Measurements from ENCODE around the gene INPP5K.
"Not testable (repeated sequence)": the region's sequence is repeated elsewhere in the genome, so short reads cannot be mapped to it uniquely, and the experiment has no call there.

INPP5K gene

GRCh38 chr17:1516388-1517161, at the start of gene INPP5K:
INPP5K (minus strand) TSS chr17:1516612; CDS start chr17:1516499, 113 bp downstream.
- Mint-ChIP-seq H3K36me3 (ENCODE audit: low read depth) (peaks cover 15% of the 10 kb centered on the region), H3K9me3 (no peaks in the 10 kb centered on the region), H3K27ac (peak within 1 kb of the TSS; percentile 77)

GRCh38 chr17:1565877-1566276, 49.5 kb upstream of the INPP5K start:
- no peak overlapping the region for H3K4me3 Mint-ChIP-seq
- no peaks in the 10 kb centered on the region for H3K9me3 Mint-ChIP-seq
- H3K27me3 Mint-ChIP-seq = no peaks in the 10 kb centered on the region
- peaks cover 37% of the 10 kb centered on the region for H3K4me1 Mint-ChIP-seq (ENCODE audit: low read depth)
- no peaks in the 10 kb centered on the region for H3K36me3 Mint-ChIP-seq (ENCODE audit: low read depth)
- no peak overlapping the region for H3K27ac Mint-ChIP-seq

More at GRCh38 chr17:1516388-1517161, at the start of gene INPP5K:
- peak within 1 kb of the TSS; percentile 88 for H3K4me3 Mint-ChIP-seq
- no peaks in the 10 kb centered on the region for H3K27me3 Mint-ChIP-seq
- peaks cover 28% of the 10 kb centered on the region for H3K4me1 Mint-ChIP-seq (ENCODE audit: low read depth)

GRCh38 chr17:1563786-1564613, 47.6 kb upstream of the INPP5K start:
- Mint-ChIP-seq H3K9me3 (no peaks in the 10 kb centered on the region), H3K4me3 (peak overlapping the region; percentile 70), H3K4me1 (ENCODE audit: low read depth) (peaks cover 46% of the 10 kb centered on the region), H3K27ac (peak overlapping the region; percentile 63), H3K36me3 (ENCODE audit: low read depth) (no peaks in the 10 kb centered on the region), H3K27me3 (no peaks in the 10 kb centered on the region)

- H3K4me1 Mint-ChIP-seq (ENCODE audit: low read depth) = peaks cover 46% of the 10 kb centered on the region
- not testable (repeated sequence) for H3K9me3 Mint-ChIP-seq; H3K27me3 Mint-ChIP-seq; H3K36me3 Mint-ChIP-seq (ENCODE audit: low read depth)
- H3K27ac Mint-ChIP-seq = peak overlapping the region; percentile 63
- H3K4me3 Mint-ChIP-seq = peak overlapping the region; percentile 70
These were observed 47.0 kb upstream of the INPP5K start for GRCh38 chr17:1563471-1563785.

- peaks cover 2% of the 10 kb centered on the region for H3K36me3 Mint-ChIP-seq (ENCODE audit: low read depth)
- no peak overlapping the region for H3K27ac Mint-ChIP-seq
- no peaks in the 10 kb centered on the region for H3K27me3 Mint-ChIP-seq
- H3K9me3 Mint-ChIP-seq = no peaks in the 10 kb centered on the region
- peaks cover 37% of the 10 kb centered on the region for H3K4me1 Mint-ChIP-seq (ENCODE audit: low read depth)
- H3K4me3 Mint-ChIP-seq = peak overlapping the region; percentile 85
These were observed 45.8 kb upstream of the INPP5K start for GRCh38 chr17:1562176-1562643.

GRCh38 chr17:1561420-1562175, 45.2 kb upstream of the INPP5K start:
- H3K27ac Mint-ChIP-seq = peak overlapping the region; percentile 38
- H3K4me3 Mint-ChIP-seq = peak overlapping the region; percentile 85
- peaks cover 5% of the 10 kb centered on the region for H3K36me3 Mint-ChIP-seq (ENCODE audit: low read depth)
- peaks cover 34% of the 10 kb centered on the region for H3K4me1 Mint-ChIP-seq (ENCODE audit: low read depth)
- no peaks in the 10 kb centered on the region for H3K27me3 Mint-ChIP-seq
- H3K9me3 Mint-ChIP-seq = no peaks in the 10 kb centered on the region

- Mint-ChIP-seq H3K4me3 (peak overlapping the region; percentile 85), H3K9me3 (no peaks in the 10 kb centered on the region), H3K36me3 (ENCODE audit: low read depth) (peaks cover 5% of the 10 kb centered on the region), H3K27ac (peak overlapping the region; percentile 38), H3K4me1 (ENCODE audit: low read depth) (peaks cover 32% of the 10 kb centered on the region), H3K27me3 (no peaks in the 10 kb centered on the region)
These were observed 44.5 kb upstream of the INPP5K start for GRCh38 chr17:1560858-1561355.

GRCh38 chr17:1560101-1560857, 43.9 kb upstream of the INPP5K start:
- Mint-ChIP-seq H3K4me3 (no peak overlapping the region), H3K27ac (no peak overlapping the region), H3K4me1 (ENCODE audit: low read depth) (peaks cover 31% of the 10 kb centered on the region)

GRCh38 chr17:1559047-1560043, 42.9 kb upstream of the INPP5K start:
- no peaks in the 10 kb centered on the region for H3K27me3 Mint-ChIP-seq
- H3K4me1 Mint-ChIP-seq (ENCODE audit: low read depth) = peaks cover 31% of the 10 kb centered on the region
- H3K4me3 Mint-ChIP-seq = no peak overlapping the region
- no peaks in the 10 kb centered on the region for H3K9me3 Mint-ChIP-seq
- H3K27ac Mint-ChIP-seq = no peak overlapping the region
- H3K36me3 Mint-ChIP-seq (ENCODE audit: low read depth) = peaks cover 5% of the 10 kb centered on the region

More at GRCh38 chr17:1560101-1560857, 43.9 kb upstream of the INPP5K start:
- Mint-ChIP-seq H3K27me3 (no peaks in the 10 kb centered on the region), H3K9me3 (no peaks in the 10 kb centered on the region), H3K36me3 (ENCODE audit: low read depth) (peaks cover 5% of the 10 kb centered on the region)

- Mint-ChIP-seq H3K27ac (no peak overlapping the region), H3K36me3 (ENCODE audit: low read depth) (peaks cover 13% of the 10 kb centered on the region), H3K4me3 (no peak overlapping the region)
These were observed 42.0 kb upstream of the INPP5K start for GRCh38 chr17:1558401-1558800.

GRCh38 chr17:1557355-1558095, 41.1 kb upstream of the INPP5K start:
- Mint-ChIP-seq H3K9me3 (no peaks in the 10 kb centered on the region), H3K27ac (no peak overlapping the region), H3K36me3 (ENCODE audit: low read depth) (peaks cover 18% of the 10 kb centered on the region), H3K4me3 (no peak overlapping the region), H3K27me3 (no peaks in the 10 kb centered on the region), H3K4me1 (ENCODE audit: low read depth) (peaks cover 25% of the 10 kb centered on the region)

More at GRCh38 chr17:1558401-1558800, 42.0 kb upstream of the INPP5K start:
- peaks cover 25% of the 10 kb centered on the region for H3K4me1 Mint-ChIP-seq (ENCODE audit: low read depth)
- H3K27me3 Mint-ChIP-seq = no peaks in the 10 kb centered on the region
- H3K9me3 Mint-ChIP-seq = no peaks in the 10 kb centered on the region

GRCh38 chr17:1555651-1556471, 39.4 kb upstream of the INPP5K start:
- Mint-ChIP-seq H3K27ac (peak overlapping the region; percentile 65), H3K4me1 (ENCODE audit: low read depth) (peaks cover 16% of the 10 kb centered on the region), H3K9me3 (no peaks in the 10 kb centered on the region), H3K36me3 (ENCODE audit: low read depth) (peaks cover 34% of the 10 kb centered on the region), H3K27me3 (no peaks in the 10 kb centered on the region), H3K4me3 (no peak overlapping the region)

Measured in stimulated activated naive CD8-positive, alpha-beta T cell treated with anti-CD3 and anti-CD28 coated beads, Interleukin-15, Interleukin-2, amounts not matched to agents 100 ng/mL and 50 ng/mL, for 24 hours (primary cell).